ENCODE measurements around the gene GRB10. TPM values are rescaled to one million over a fixed set of nuclear protein-coding genes. Genes with fewer than 3 reads are reported as not detected.

The GRB10 gene
- total RNA-seq, 1 donor from 2014 or later: 67.7 TPM

- no peak for TF ChIP-seq CTCF (IDR thresholded peaks at IDR 0.05; ENCODE audit: insufficient read depth, low read length, severe bottlenecking)
- FAIRE-seq: no peak
- Histone ChIP-seq H3K27me3 (ENCODE audit: control insufficient read depth, insufficient read depth, low read length) (peaks cover 1% of the 10 kb centered on the region), H3K36me3 (ENCODE audit: control insufficient read depth, insufficient read depth, low read length) (no peaks in the 10 kb centered on the region), H3K4me3 (ENCODE audit: low read depth, low read length) (peak overlapping the region; percentile 64)
- no peak for DNase-seq (ENCODE audit: low read depth)
Measured at GRCh38 chr7:50793120-50793946, 10.6 kb upstream of the GRB10 start.

GRCh38 chr7:50792342-50793119, 9.8 kb upstream of the GRB10 start:
- peaks cover 1% of the 10 kb centered on the region for H3K27me3 ChIP-seq (ENCODE audit: control insufficient read depth, insufficient read depth, low read length)
- DNase-seq (ENCODE audit: low read depth) (peak; percentile 32), FAIRE-seq (no peak)
- no peaks in the 10 kb centered on the region for H3K36me3 ChIP-seq (ENCODE audit: control insufficient read depth, insufficient read depth, low read length)
- H3K4me3 ChIP-seq (ENCODE audit: low read depth, low read length): peak overlapping the region; percentile 64
- TF ChIP-seq CTCF (IDR thresholded peaks at IDR 0.05; ENCODE audit: insufficient read depth, low read length, severe bottlenecking): peak; percentile 4

GRCh38 chr7:50791938-50792341, 9.2 kb upstream of the GRB10 start:
- peaks cover 1% of the 10 kb centered on the region for H3K27me3 ChIP-seq (ENCODE audit: control insufficient read depth, insufficient read depth, low read length)
- TF ChIP-seq CTCF (IDR thresholded peaks at IDR 0.05; ENCODE audit: insufficient read depth, low read length, severe bottlenecking): no peak
- peak overlapping the region; percentile 64 for H3K4me3 ChIP-seq (ENCODE audit: low read depth, low read length)
- no peaks in the 10 kb centered on the region for H3K36me3 ChIP-seq (ENCODE audit: control insufficient read depth, insufficient read depth, low read length)
- peak; percentile 49 for DNase-seq (ENCODE audit: low read depth)
- no peak for FAIRE-seq

- DNase-seq (ENCODE audit: low read depth): no peak
- TF ChIP-seq CTCF (IDR thresholded peaks at IDR 0.05; ENCODE audit: insufficient read depth, low read length, severe bottlenecking): no peak
- no peak for FAIRE-seq
Measured at GRCh38 chr7:50791363-50791937, 8.8 kb upstream of the GRB10 start.

GRCh38 chr7:50790381-50790780, 7.7 kb upstream of the GRB10 start:
- no peak for FAIRE-seq
- TF ChIP-seq CTCF (IDR thresholded peaks at IDR 0.05; ENCODE audit: insufficient read depth, low read length, severe bottlenecking): no peak

More at GRCh38 chr7:50791363-50791937, 8.8 kb upstream of the GRB10 start:
- Histone ChIP-seq H3K36me3 (ENCODE audit: control insufficient read depth, insufficient read depth, low read length) (no peaks in the 10 kb centered on the region), H3K27me3 (ENCODE audit: control insufficient read depth, insufficient read depth, low read length) (peaks cover 1% of the 10 kb centered on the region), H3K4me3 (ENCODE audit: low read depth, low read length) (peak overlapping the region; percentile 64)

More at GRCh38 chr7:50790381-50790780, 7.7 kb upstream of the GRB10 start:
- Histone ChIP-seq H3K36me3 (ENCODE audit: control insufficient read depth, insufficient read depth, low read length) (no peaks in the 10 kb centered on the region), H3K27me3 (ENCODE audit: control insufficient read depth, insufficient read depth, low read length) (peaks cover 1% of the 10 kb centered on the region), H3K4me3 (ENCODE audit: low read depth, low read length) (no peak overlapping the region)
- DNase-seq (ENCODE audit: low read depth): no peak

Data from bronchial epithelial cell (primary cell).